GM19372 (cell line): ENCODE data around the gene SLC45A1.
"Not testable (repeated sequence)": the region's sequence is repeated elsewhere in the genome, so short reads cannot be mapped to it uniquely, and the experiment has no call there.

Experiments
- ATAC-seq: cut with Tn5 transposase; IDR thresholded peaks from one replicate; pipeline ENCODE4 v1.9.1; 2021; ENCODE audit warnings: mild to moderate bottlenecking, low read depth, moderate library complexity; ENCODE audit not compliant: unreplicated experiment

SLC45A1 gene

DNA sequence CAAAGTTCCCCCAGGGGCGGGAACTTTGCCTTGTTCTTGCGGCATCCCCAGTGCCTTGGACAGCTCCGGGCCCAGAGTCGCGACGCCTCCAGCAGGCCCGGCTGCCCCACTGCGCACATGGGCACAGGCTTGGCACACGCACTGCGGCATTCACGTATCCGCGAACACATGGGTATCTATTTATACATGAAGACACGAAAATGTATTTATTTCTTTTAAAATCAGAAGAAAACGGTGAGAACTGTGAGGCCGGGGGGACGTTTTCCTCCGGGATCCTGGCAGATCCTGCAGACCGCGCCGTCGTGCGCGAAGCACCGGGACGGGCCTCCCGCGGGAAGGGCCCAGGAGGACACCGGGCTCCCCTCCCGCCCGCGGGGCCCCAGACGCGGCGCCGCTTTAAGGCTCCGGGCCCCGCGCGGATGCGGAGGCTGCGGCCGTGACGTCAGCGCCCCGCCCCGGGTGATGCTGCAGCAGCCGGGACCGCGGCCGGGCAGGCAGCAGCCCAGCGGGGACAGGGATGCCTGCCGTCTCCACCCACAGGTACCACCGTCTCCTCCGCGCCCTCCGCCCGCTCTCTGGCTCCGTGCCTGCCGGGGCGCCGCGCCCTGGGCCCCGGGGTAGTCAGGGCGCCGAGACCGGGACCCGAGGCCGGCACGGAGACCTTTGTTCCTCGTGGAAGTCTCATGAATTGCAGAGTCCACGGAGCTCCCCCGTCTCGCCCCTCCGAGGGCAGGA lies at the start of gene SLC45A1:
Gene SLC45A1 (plus strand): TSS at position 468 of the 735 bp plus-strand sequence. CDS start 6,216 bp downstream, outside the sequence.
- peak; percentile 59 for ATAC-seq

DNA sequence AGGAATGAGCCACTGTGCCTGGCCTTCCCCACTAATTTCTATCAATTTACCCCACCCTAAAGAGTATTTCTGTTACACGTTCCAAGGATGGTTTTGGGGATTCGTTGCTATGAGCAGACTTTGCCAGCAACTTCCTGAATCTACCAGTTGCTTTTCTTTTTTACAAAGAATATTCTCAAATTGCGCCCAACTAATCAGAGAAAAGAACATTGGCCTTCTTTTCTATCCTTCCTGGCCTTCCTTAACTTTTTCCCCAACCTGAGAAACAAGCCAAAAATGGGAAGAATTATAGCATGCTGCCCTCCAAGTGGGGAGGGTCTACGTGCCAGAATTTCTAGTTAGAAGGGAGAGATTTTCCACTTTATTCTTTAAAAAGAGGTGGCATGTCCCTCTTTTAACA lies 44.9 kb upstream of the SLC45A1 start:
- ATAC-seq, result no peak

DNA sequence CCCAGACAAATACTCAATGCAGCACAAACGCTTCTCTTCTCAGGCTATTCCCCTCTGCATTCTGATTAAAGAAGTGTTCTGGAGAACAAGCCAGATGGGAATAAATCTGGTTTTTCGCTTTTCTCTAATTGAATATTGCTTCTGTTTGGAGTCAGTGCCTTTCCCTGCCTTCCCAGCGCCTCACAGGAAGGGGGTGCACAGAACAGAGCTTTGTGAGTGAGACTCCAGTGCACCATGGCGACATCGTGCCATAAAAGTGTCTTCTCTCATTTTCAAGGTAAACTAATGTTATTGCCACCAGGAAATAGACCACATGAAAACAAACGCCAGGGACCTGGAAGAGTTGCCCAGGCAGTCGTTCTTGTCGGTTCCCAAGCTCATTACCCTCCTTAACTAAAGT lies 43.6 kb upstream of the SLC45A1 start:
- ATAC-seq, result no peak

DNA sequence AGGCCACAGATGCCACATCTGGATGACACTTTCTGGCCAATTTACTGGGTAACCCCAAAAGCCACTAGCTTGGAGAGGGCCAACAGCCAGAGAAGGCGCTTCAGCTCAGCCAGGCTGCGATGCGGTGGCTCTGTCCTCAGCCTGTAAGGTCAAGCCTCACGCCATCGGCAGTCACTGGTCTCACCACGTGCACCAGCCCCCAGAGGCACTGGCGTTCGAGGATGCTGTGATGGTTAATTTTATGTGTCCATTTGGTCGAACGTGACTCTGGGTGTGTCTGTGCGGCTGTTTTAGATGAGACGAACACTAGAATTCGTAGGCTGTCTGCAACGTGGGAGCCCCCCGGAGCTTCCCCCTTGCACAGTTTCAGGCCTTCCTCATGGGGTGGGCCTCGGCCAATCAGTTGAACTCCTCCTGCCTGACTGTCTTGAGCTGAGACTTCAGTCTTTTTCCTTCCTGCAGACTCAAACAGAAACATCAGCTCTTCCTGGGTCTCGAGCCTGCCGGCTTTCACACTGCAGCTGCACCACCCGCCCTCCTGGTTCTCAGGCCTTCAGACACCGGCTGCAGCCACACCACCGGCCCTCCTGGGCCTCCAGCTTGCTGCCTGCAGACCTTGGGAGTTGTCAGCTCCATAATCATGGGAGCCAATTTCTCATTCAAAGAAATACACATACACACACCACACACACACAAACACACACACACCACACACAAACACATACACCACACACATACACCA lies 41.6 kb upstream of the SLC45A1 start:
- ATAC-seq, result no peak

DNA sequence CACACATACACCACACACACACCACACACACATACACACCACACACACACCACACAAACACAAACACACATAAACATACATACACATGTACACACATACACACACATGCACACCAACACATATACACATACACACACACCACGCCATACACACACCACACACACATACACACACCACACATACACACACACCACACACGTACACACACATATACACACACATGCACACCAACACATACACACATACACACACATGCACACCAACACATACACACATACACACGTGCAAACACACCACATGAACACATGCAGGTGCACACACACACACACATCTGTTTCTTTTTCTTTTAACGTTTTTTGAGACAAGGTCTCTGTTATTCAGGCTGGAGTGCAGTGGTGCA lies 41.0 kb upstream of the SLC45A1 start:
- no peak for ATAC-seq

DNA sequence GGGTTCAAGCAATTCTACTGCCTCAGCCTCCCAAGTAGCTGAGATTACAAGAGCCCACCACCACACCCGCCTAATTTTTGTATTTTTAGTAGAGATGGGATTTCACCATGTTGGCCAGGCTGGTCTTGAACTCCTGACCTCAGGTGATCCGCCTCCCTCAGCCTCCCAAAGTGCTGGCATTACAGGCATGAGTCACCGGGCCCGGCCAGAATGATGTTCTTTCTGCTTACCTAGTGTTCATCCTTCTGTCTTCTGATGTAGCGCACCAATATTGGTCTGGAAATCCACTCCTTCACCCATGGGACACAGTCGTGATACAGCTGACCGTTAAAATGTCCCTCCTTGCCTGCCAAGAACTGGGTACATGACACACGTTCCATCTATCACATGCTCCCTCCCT lies 39.2 kb upstream of the SLC45A1 start:
- not testable (repeated sequence) for ATAC-seq

DNA sequence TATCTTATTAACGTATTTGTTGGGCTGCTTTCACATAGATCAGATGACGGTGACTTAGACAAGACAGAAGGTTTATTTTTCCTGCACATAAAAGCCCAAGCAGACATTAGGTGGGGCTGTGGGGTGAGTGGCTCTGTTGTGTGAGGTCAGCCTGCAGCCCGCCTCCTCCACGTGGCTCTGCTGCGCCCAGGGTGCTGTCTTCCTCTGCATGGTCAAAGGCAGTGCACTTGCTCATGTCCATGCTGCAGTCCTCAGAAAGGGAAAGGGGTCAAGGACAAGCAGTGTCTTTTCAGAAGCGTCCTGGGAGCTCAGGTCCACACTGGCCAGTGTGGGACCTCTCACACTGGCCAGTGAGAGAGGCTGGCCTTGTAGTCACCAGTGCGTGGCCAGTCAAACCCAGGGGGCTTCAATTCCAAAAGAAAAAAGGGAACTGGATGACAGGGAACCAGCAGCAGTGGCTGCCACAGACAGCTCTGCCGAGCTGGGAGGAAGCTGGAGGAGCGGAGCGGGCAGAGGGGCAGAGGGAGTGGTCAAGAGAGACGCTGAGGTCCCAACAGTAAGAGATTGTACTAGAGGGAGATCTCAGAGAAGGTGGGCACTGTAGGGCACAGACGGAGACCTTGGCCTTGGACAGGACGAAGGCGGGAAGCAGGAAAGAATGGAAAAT lies 35.9 kb upstream of the SLC45A1 start:
- no peak for ATAC-seq

DNA sequence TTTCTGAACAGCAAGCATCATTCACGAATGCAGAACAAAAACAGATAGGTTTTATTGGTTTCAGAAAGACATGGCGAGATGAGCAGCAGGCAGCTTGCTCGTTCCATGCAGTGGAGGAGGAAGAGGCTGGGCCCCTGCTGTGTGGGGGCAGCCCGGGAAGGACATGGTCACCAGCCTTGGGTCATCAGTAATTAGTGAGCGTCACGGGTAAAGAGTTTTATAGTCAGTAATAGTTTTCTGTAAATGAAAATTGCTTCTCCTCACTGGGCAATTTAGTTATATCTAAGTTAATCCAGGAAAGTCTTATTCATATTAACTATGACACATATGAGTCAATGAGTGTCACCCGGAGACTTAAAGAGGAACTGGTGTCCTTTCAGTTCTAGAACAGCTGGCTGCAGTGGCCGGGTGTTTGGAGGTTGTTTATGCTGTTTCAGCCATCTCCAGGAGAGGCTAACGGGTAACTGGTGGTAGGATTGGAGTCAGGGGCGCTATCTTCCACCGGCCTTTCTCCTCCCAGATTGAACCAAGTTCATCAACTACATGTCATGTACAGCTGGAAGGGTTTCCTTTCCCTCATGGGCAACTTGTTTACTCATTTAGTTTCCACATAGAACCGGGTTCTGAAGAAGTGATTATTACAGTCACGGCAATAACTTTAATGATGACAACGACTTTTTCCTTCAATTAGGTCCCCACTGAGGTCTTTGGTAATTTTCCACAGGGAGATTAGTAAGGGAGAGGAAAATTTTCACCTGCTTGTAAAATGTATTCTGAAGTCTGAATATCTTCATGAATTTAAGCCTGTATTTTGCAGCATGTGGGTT lies 34.6 kb upstream of the SLC45A1 start:
- peak; percentile 93 for ATAC-seq

DNA sequence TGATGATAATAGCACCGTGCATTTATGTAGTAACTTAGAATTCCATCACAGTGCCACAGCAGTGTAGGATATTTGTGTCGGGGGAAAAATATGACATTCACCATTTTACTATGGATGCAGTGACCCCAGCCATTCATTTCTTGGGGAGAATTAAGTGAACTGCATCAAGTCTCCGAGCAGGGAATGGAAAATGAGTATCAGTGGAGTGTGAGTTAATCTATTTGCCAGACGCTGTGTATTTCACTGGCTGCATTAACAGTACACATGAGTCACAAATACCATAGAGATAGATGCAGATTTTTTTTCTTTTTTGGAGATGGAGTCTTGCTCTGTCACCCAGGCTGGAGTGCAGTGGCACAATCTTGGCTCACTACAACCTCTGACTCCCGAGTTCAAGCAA lies 33.8 kb upstream of the SLC45A1 start:
- ATAC-seq, result no peak

DNA sequence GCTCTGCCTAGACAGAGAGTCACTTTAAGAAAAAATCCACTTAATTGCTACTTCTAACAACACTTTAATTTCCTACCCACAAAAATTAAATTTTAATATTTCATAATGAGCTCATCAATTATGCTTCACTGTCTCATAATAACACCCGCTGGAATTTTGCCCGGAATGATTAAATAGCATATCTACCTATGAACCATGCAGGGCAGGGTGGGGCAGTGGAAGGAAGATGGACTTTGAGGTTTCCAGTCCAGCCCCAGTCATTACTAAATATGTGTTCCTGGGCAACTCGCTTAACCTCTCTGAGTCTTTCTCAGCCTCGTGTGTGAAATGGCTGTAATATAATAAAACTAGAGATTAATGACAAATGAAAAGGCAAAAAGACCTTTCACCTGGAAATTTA lies 32.8 kb upstream of the SLC45A1 start:
- ATAC-seq, result no peak

DNA sequence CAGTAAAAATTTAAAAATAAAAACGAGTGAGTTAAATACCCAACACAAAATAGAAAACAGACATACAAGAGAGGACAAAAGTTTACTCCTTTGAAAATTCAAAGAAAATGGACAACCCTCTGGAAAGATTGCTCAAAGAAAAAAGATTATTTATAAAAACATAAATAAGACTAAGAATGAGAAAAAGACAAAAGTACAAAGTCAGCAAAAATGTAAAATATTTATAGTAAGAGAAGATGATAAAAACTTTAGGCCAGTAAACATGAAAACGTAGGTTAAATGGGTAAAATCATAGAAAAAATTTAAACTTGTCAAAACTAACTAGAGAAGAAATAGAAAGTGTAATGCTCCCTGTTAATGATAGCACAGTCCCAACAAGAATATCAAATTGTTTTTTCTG lies 31.9 kb upstream of the SLC45A1 start:
- ATAC-seq, result no peak

DNA sequence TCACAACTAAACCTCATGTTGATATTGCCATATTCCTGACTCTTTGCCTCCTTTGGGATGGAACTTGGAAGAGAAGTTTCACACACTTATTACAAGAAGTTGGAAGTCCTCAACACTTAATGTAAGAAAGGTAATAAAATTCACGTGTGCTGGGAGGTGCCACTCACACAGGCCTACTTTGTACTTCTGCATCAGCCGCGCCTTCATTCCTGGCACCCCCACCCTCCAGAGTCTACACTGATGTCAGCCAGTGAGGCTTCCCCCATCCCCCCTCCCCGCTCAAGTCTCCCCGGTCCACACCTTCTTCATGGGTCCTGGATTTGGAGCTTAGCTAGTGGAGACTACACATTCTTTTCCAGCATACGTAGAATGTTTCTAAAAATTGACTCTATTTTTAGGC lies 24.8 kb upstream of the SLC45A1 start:
- ATAC-seq, result no peak

DNA sequence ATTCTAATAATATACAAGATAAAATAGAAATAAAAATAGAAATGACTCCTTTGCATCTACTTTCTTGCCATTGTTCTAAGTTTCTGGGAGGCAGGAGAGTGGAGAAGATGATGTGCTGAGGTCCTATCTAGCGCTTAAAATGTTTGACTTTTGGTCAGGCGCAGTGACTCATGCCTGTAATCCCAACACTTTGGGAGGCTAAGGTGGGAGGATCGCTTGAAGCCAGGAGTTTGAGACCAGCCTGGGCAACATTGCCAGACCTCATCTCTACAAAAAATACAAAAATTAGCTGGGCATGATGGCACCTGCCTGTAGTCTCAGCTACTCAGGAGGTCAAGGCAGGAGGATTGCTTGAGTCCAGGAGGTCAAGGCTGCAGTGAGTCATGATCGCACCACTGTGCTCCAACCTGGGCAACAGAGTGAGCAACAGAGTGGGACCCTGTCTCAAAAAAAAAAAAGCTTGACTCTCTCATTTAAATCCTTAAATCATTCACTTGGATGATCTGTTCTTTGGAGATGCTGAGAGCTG lies 24.2 kb upstream of the SLC45A1 start:
- no peak for ATAC-seq

DNA sequence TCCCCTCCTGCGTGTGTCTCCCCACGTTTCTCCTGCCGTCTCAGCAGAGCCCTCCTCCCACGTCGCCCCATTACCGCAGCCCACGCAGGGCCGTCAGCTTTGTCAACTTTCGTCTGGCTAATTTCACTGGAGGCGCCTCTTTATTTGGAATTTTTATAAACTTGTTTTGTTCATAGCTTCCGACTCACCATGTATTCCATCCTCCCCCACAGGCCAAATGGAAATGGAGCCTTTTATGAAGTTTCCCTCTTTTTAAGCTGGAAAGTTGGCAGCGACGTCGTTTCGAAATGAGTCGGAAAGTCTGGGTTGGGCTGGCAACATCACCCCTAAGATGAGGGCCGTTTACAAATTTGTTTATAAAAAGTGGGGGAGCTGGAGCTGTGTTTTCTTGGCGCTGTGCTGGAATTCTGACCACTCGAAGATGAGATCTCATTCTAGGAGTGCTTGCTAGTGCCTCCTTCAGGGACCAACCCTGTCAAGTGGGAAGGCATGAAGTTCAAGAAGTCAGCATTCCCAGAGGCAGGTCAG lies 23.7 kb upstream of the SLC45A1 start:
- no peak for ATAC-seq

DNA sequence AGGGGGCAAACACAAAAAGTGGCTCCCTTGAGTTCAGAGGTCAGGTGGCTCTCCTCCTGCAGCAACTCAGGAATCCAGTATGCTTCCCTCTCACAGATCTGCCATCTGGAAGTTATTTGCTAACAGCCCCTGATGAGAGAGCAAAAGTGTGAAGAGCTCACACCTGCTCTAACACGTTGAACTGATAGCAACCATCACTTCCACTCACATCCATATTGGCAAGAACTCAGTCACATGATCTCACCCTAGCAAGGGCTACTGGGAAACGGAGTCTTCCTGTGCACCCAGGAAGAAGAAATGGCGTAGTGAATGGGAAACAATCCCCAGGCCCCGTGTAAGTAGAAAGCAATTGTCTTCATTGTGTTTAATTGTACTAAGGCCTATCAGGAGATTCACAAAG lies 20.7 kb upstream of the SLC45A1 start:
- no peak for ATAC-seq

DNA sequence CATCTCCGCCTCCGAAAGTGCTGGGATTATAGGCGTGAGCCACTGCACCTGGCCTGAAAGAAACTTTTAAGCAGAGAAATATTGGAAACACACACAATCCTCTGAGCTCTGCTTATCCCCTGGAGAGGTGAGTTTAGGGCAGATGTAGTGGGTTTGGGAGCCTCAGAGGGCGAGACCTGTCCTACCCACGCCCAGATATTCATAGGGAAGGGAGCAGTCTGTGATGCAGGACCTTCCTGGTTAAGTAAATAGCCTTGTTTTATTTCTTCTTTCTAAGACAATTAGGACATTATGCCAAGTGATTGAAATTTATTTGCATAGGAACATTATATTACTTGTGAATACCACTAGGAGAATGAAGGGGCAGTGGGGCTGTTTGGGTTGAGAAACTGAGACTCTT lies 18.0 kb upstream of the SLC45A1 start:
- ATAC-seq, result no peak

DNA sequence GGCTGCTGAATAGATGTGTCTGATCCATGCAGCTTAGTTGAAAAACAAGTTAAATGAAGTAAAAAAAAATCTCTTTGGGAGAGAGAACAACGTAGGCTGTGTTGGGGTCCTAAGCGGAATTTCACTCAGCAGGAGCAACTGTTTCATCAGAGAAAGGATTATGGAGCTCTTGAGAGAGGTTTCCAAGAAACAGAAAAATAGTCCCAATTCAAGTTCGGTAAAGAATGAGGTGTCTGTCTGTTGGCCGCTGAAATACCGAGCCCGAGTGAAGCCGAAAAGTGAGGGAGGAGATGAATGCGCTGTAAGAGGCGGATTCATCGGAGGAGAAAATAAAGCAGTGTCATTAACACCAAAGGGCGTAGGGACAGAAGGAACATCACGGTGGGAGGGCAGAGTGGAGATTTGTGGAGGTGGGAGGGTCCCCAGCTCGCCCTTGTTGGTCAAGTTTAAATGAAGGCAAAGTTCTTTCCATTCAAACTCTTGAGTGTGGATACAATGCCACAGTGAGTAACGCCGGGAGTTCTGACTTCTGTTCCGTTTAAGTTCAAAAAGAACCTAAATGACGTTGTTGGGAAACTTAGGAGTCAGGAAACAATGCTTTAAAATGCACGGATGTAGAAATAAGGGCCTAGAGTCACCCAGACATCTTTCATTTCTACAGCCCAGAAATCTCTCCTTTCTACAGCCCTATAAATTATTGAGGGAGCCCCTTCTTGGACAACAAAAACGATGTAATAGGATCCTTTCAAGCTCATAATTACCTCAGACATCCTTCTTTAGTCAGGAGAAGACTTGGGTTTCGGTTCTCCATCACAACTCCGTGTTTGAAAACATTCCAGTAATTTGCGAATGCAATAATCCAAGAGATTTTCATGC lies 15.6 kb upstream of the SLC45A1 start:
- ATAC-seq, result no peak

DNA sequence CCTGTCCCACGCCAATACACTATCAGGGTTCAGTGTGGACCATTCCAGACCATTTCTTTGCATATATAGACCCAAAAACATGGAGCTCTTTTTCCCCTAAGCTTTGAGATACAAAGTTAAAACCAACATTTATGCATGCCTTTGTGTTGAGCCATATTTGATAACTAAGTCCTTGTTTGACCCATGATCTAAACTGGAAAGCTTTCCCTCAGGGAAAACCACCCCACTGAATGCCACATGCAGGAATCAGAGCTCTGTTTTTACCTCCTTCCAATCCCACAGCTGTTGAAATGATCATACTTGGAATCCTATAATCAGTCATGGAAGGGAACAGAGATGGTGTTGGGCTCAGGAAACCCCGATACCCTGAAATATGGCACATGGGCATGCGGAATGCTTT lies 14.8 kb upstream of the SLC45A1 start:
- ATAC-seq, result no peak

DNA sequence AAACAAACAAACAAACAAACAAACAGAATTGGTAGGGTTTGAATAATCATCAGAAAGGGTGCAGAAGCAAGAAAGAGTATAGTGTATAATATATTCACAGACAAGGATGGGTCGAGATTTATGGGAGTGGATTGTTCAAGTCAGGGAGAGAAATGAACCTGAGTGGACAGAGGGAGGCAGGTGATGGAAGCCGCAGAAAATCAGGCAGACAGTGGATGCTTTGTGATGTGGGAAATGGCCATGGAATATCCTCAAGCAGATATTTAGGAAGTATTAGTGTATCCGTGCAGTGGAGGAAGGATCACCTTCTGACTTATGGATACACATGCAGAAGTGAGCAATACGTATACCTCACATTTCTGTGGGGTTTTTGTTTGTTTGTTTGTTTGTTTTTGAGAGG lies 14.0 kb upstream of the SLC45A1 start:
- no peak for ATAC-seq
